Stimulated activated effector memory CD8-positive, alpha-beta T cell treated with anti-CD3 and anti-CD28 coated beads, Interleukin-12 subunit alpha, Interleukin-12 subunit beta, amount 100 ng/mL, for 72 hours (primary cell): ENCODE results near the gene CCDC197.

Source experiments
- ATAC-seq: fragments of 150-1000 bp; cut with Tn5 transposase; 2 replicates; pipeline ENCODE4 v1.10.0; 2021
- DNase-seq, 2 donors: peaks; one replicate each; pipeline ENCODE4 v3.0.0; 2021 to 2022; ENCODE audit warnings: low spot score in 2 of 2
- H3K27ac Mint-ChIP-seq: one replicate; pipeline ENCODE4 v1.8.0; 2022; ENCODE audit warnings: mild to moderate bottlenecking, mixed read lengths
- H3K36me3 Mint-ChIP-seq: one replicate; pipeline ENCODE4 v1.8.0; 2022; ENCODE audit warnings: mild to moderate bottlenecking, mixed read lengths
- H3K4me1 Mint-ChIP-seq: one replicate; pipeline ENCODE4 v1.8.0; 2022; ENCODE audit warnings: mixed read lengths
- H3K4me3 Mint-ChIP-seq: one replicate; pipeline ENCODE4 v1.8.0; 2022; ENCODE audit warnings: mild to moderate bottlenecking, mixed read lengths
- H3K9me3 Mint-ChIP-seq: one replicate; pipeline ENCODE4 v1.8.0; 2022; ENCODE audit warnings: mixed read lengths

The CCDC197 gene

GRCh38 chr14:93997082-93997481 is at the start of gene CCDC197:
TSS of gene CCDC197 (plus strand) at chr14:93997301. CDS start at chr14:93998132, 831 bp downstream.
- no peaks in the 10 kb centered on the region for H3K36me3 Mint-ChIP-seq
- ATAC-seq (no peak), DNase-seq (no peak)
- H3K4me1 Mint-ChIP-seq: peaks cover 47% of the 10 kb centered on the region
- H3K27ac Mint-ChIP-seq: peak within 1 kb of the TSS; percentile 87
- no peaks in the 10 kb centered on the region for H3K9me3 Mint-ChIP-seq
- H3K4me3 Mint-ChIP-seq: no peak within 1 kb of the TSS

- Mint-ChIP-seq H3K4me3 (no peak overlapping the region), H3K9me3 (no peaks in the 10 kb centered on the region), H3K36me3 (peaks cover 67% of the 10 kb centered on the region), H3K4me1 (peaks cover 53% of the 10 kb centered on the region), H3K27ac (peak overlapping the region; percentile 10)
- no peak for ATAC-seq
- no peak for DNase-seq
Measured at GRCh38 chr14:93949511-93950075, 47.5 kb upstream of the CCDC197 start.

GRCh38 chr14:93950948-93951634 is 46.0 kb upstream of the CCDC197 start:
- DNase-seq (no peak), ATAC-seq (peak; percentile 44)
- H3K36me3 Mint-ChIP-seq: peaks cover 58% of the 10 kb centered on the region
- H3K27ac Mint-ChIP-seq: peak overlapping the region; percentile 52
- peaks cover 65% of the 10 kb centered on the region for H3K4me1 Mint-ChIP-seq
- H3K4me3 Mint-ChIP-seq: no peak overlapping the region
- no peaks in the 10 kb centered on the region for H3K9me3 Mint-ChIP-seq

- H3K36me3 Mint-ChIP-seq: peaks cover 50% of the 10 kb centered on the region
- H3K4me3 Mint-ChIP-seq: no peak overlapping the region
- peaks cover 65% of the 10 kb centered on the region for H3K4me1 Mint-ChIP-seq
- H3K9me3 Mint-ChIP-seq: no peaks in the 10 kb centered on the region
- ATAC-seq: no peak
- DNase-seq: no peak
- H3K27ac Mint-ChIP-seq: peak overlapping the region; percentile 52
Measured at GRCh38 chr14:93951635-93952540, 45.2 kb upstream of the CCDC197 start.

DNA sequence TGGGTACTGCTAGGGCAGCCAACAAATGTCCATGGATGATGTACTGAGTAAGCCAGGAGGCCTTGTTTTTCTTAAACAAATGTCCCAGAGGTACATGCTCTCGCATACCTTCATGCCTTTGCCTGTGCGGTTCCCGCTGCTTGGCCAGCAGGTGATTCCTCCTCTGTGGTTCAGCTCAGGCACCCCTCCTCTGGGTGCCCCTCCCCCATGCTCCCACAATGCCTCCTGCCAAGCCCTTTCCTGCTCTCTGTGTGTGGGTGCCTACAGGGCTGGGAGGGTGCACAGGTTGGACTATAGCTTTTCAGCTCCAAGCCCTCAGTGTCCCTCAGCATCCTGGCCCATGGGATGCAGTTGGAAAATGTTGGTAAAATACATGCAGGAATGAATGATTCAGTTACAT is 44.3 kb upstream of the CCDC197 start:
- peaks cover 50% of the 10 kb centered on the region for H3K36me3 Mint-ChIP-seq
- ATAC-seq: no peak
- H3K27ac Mint-ChIP-seq: no peak overlapping the region
- DNase-seq: no peak
- H3K9me3 Mint-ChIP-seq: no peaks in the 10 kb centered on the region
- H3K4me1 Mint-ChIP-seq: peaks cover 74% of the 10 kb centered on the region
- peak overlapping the region; percentile 89 for H3K4me3 Mint-ChIP-seq

GRCh38 chr14:93953263-93953662 is 43.8 kb upstream of the CCDC197 start:
- peak overlapping the region; percentile 99 for H3K27ac Mint-ChIP-seq
- H3K4me3 Mint-ChIP-seq: peak overlapping the region; percentile 89
- H3K36me3 Mint-ChIP-seq: peaks cover 51% of the 10 kb centered on the region
- ATAC-seq (no peak), DNase-seq (no peak)
- H3K9me3 Mint-ChIP-seq: no peaks in the 10 kb centered on the region
- peaks cover 78% of the 10 kb centered on the region for H3K4me1 Mint-ChIP-seq

DNA sequence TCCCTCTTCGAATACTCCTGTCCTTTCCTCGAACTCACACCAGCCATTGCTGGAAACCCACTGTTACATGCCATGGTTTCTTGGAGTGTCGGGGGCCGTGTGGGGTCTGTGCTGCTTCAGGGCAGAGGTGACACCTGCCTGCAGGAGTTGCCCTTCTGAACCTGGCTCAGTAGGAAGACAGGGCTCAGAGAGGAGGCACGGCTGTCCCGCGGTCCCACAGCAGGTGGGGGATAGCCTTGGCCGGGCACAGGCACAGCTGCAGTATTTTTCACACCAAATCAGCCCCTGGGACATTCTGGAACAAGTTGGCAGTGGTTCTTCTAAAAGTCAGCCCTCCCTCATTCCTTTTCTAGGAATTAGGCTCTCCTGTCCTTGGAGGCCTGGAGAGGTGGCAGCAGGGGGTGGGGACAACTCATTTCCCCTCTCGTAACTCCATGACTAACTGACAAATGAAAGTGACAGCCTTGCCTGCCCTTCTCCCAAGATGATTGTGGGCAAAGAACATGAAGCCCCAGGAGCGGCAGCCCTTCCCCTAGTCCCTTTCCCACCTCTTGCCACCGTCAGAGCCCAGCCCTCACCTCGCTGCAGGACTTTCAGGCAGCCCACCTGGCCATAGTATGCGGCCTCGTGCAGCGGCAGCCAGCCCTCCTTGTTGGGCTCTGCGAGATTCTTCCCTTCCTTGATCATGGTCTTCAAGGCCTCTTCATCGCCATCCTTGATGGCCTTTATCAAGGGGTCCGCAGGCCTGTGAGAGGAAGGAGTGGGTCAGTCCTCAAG is 43.2 kb upstream of the CCDC197 start:
- Mint-ChIP-seq H3K27ac (peak overlapping the region; percentile 99), H3K36me3 (peaks cover 58% of the 10 kb centered on the region), H3K9me3 (no peaks in the 10 kb centered on the region), H3K4me1 (peaks cover 85% of the 10 kb centered on the region), H3K4me3 (peak overlapping the region; percentile 89)
- DNase-seq (no peak), ATAC-seq (no peak)

GRCh38 chr14:93954516-93954830 is 42.6 kb upstream of the CCDC197 start:
- DNase-seq (no peak), ATAC-seq (no peak)
- Mint-ChIP-seq H3K36me3 (peaks cover 63% of the 10 kb centered on the region), H3K4me1 (peaks cover 90% of the 10 kb centered on the region), H3K27ac (peak overlapping the region; percentile 99), H3K4me3 (peak overlapping the region; percentile 89), H3K9me3 (no peaks in the 10 kb centered on the region)

DNA sequence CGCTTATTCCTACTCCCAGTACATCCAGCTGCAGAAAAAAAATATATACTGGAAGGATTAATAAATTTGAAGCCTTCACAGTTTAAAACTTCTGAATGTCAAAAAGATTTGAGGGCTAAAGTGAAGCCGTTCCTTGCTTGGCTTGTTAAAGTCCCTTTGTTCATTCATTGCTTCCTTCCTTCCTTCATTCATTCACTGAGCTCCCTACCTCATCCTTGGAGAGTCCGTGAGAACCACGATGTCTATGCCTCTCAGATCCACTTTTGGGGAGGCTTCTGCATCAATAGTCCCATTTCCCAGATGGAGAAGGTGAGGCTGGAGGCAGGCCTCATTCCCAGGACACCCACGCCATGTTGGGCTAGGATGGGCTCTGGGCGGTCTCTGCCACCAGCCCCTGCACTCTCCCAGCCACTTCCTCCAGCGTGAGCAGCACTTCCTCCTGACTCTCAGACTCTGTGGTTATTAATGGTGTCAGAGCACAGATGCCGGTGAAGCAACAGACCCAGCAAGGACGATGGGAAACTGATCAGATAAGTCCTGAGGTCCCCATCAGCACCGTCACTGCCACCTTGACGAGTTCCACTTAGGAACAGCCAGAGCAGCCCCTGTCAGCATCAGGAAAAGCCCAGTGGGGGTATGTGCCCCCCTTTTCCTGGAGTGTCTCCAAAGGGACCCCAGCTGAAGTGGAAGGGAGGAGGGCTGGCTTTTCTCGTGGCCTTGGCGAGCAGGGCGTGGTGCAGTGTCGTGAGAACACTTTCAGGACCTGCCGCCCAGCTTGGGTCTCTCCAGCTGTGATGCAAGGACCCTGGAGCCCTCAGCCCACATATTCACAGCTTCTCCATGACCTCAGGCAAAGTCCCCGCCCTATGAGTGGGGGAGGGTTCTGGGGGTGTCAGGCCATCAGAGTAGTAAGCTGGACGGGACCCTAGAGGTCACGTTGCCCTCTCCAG is 41.9 kb upstream of the CCDC197 start:
- DNase-seq: peak in 1 of 2 donors; percentile 69
- Mint-ChIP-seq H3K27ac (peak overlapping the region; percentile 99), H3K36me3 (peaks cover 63% of the 10 kb centered on the region), H3K4me1 (peaks cover 96% of the 10 kb centered on the region), H3K9me3 (no peaks in the 10 kb centered on the region), H3K4me3 (peak overlapping the region; percentile 89)
- ATAC-seq: peak; percentile 26

GRCh38 chr14:93955850-93956481 is 41.1 kb upstream of the CCDC197 start:
- ATAC-seq (no peak), DNase-seq (no peak)
- Mint-ChIP-seq H3K4me1 (peaks cover 96% of the 10 kb centered on the region), H3K9me3 (no peaks in the 10 kb centered on the region), H3K4me3 (peak overlapping the region; percentile 89), H3K36me3 (peaks cover 63% of the 10 kb centered on the region), H3K27ac (peak overlapping the region; percentile 99)

DNA sequence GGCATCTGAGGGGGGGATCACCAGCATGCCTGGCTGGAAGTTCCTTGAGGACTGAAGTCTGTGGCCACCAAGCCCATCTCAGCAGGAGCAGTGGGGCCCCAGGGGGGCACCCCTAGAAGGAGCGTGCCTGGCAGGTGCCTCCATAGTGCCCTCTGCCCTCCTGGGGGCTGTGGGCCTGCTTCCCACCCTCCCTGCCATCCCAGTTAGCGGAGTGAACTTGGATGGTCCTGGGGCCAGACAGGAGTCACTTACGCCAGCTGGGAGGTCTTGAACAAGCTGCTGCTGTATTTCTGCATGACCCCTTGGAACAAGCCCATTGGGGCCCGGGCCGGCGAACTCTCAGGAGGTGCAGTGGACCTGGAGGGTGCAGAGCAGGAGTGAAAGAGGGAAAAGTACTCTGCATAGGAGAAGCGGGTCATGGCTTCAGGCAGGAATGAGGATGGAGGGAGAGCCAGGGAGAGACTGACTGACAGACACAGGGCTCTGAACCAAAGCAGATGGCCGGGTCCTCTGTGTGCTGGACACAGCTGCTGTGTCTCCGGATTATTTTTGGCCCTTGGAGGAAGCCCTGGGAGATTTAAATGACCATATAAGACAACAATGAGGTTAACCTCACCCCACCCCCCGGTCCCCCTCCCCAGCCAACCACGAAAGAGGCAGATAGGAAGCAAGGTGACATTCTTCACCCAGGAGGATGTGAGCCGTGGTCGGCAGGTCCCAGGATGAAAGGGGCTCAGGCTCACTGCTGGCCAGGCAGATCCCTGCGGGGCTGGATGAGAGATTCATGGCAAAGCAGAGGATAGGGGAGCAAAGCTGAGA is 40.4 kb upstream of the CCDC197 start:
- H3K36me3 Mint-ChIP-seq: peaks cover 63% of the 10 kb centered on the region
- peak overlapping the region; percentile 89 for H3K4me3 Mint-ChIP-seq
- DNase-seq (no peak), ATAC-seq (no peak)
- no peaks in the 10 kb centered on the region for H3K9me3 Mint-ChIP-seq
- peak overlapping the region; percentile 99 for H3K27ac Mint-ChIP-seq
- peaks cover 96% of the 10 kb centered on the region for H3K4me1 Mint-ChIP-seq

- Mint-ChIP-seq H3K27ac (peak overlapping the region; percentile 99), H3K9me3 (no peaks in the 10 kb centered on the region), H3K4me3 (peak overlapping the region; percentile 89), H3K4me1 (peaks cover 97% of the 10 kb centered on the region), H3K36me3 (peaks cover 65% of the 10 kb centered on the region)
- ATAC-seq: no peak
- no peak for DNase-seq
Measured at GRCh38 chr14:93957333-93957710, 39.8 kb upstream of the CCDC197 start.
